C4-2B (cell line): ENCODE measurements around the gene SPOCK3.

Experiments used
- H3K27ac ChIP-seq: fragments of 450-650 bp; 2 replicates; pipeline ENCODE4 v1.5.1; 2017
- ZFX ChIP-seq: fragments of 450-650 bp; IDR thresholded peaks from 2 replicates; pipeline ENCODE4 v1.6.1; 2017
- TF ChIP-seq, protein P1 (sequence below): fragments of 450-650 bp; conservative IDR thresholded peaks from 2 replicates; pipeline ENCODE4 v1.5.1; 2017; ENCODE audit warnings: mild to moderate bottlenecking

SPOCK3 gene

GRCh38 chr4:167117273-167117672 lies 117.0 kb downstream of the SPOCK3 start:
- TF ChIP-seq, protein P1, sequence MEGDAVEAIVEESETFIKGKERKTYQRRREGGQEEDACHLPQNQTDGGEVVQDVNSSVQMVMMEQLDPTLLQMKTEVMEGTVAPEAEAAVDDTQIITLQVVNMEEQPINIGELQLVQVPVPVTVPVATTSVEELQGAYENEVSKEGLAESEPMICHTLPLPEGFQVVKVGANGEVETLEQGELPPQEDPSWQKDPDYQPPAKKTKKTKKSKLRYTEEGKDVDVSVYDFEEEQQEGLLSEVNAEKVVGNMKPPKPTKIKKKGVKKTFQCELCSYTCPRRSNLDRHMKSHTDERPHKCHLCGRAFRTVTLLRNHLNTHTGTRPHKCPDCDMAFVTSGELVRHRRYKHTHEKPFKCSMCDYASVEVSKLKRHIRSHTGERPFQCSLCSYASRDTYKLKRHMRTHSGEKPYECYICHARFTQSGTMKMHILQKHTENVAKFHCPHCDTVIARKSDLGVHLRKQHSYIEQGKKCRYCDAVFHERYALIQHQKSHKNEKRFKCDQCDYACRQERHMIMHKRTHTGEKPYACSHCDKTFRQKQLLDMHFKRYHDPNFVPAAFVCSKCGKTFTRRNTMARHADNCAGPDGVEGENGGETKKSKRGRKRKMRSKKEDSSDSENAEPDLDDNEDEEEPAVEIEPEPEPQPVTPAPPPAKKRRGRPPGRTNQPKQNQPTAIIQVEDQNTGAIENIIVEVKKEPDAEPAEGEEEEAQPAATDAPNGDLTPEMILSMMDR, result no peak
- no peak for TF ChIP-seq ZFX
- H3K27ac ChIP-seq, result no peak overlapping the region

GRCh38 chr4:167114416-167114971 lies 119.8 kb downstream of the SPOCK3 start:
- TF ChIP-seq, protein P1, result no peak
- TF ChIP-seq ZFX, result no peak
- H3K27ac ChIP-seq, result no peak overlapping the region

GRCh38 chr4:167111622-167112021 lies 122.7 kb downstream of the SPOCK3 start:
- H3K27ac ChIP-seq, result no peak overlapping the region
- TF ChIP-seq, protein P1, result no peak
- no peak for TF ChIP-seq ZFX

- TF ChIP-seq, protein P1, result no peak
- TF ChIP-seq ZFX, result no peak
- H3K27ac ChIP-seq, result no peak overlapping the region
Observed at GRCh38 chr4:167111092-167111491, 123.2 kb downstream of the SPOCK3 start.

DNA sequence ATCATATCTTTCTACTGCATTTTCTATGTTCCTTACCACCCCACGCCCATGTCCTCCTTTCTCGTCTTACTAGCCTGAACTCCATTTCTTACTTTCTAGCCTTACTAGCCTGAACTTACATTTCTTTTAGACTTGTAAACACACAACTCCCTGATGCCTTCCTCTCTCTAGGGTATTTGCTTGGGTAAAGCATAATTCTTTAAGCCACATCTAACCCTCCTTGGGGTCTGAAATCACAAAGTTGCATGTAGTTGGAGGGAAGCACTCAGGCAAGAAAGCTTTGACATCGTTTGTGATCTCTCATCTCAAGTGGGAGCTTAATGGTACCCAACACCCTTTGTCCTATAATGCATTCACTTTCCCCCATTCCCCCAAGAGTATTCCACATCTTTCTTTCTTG lies 124.4 kb downstream of the SPOCK3 start:
- TF ChIP-seq, protein P1, result no peak

GRCh38 chr4:167105857-167106256 lies 128.4 kb downstream of the SPOCK3 start:
- H3K27ac ChIP-seq, result no peak overlapping the region
- no peak for TF ChIP-seq ZFX
- TF ChIP-seq, protein P1, result no peak

More for the DNA sequence above, 124.4 kb downstream of the SPOCK3 start:
- no peak overlapping the region for H3K27ac ChIP-seq

DNA sequence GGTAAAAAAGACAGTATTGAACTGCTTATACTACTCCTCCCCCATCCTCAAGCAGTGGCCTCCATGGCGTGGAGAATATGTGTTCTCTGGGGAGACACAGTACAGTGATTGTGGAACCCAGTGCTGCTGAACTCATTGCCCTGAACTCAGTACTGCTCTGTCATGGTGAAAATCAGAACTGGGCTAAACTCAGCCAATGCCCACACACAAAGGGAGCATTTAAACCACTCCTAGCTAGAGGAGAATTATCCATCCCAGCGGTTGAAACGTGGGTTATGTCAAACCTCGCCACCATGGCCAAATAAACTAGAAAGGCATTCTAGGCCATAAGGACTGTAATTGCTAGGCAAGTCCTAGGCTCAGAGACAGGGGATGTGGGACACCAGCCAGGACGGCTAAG lies 131.8 kb downstream of the SPOCK3 start:
- H3K27ac ChIP-seq, result no peak overlapping the region
- no peak for TF ChIP-seq ZFX
- TF ChIP-seq, protein P1, result no peak
